ENCODE results near the gene HSD17B13.

The HSD17B13 gene

GRCh38 chr4:87266986-87267385, 55.7 kb downstream of the HSD17B13 start:
- no peak for DNase-seq (ENCODE audit: low spot score)

- DNase-seq (ENCODE audit: low spot score), result no peak
These were observed 59.8 kb downstream of the HSD17B13 start for GRCh38 chr4:87262886-87263285.

GRCh38 chr4:87260477-87260876, 62.2 kb downstream of the HSD17B13 start:
- DNase-seq (ENCODE audit: low spot score), result no peak

GRCh38 chr4:87258677-87259076, 64.0 kb downstream of the HSD17B13 start:
- no peak for DNase-seq (ENCODE audit: low spot score)

- no peak for DNase-seq (ENCODE audit: low spot score)
These were observed 65.2 kb downstream of the HSD17B13 start for GRCh38 chr4:87257523-87257922.

- no peak for DNase-seq (ENCODE audit: low spot score)
These were observed 66.9 kb downstream of the HSD17B13 start for GRCh38 chr4:87255755-87256154.
